WTC11 (cell line): Measurements from ENCODE around the gene CEACAM3.

Source experiments
- EMX1 ChIP-seq: fragments of 250-450 bp; sonication (Bioruptor Pico); IDR thresholded peaks from 2 replicates; pipeline ENCODE4 v1.8.0; 2021; ENCODE audit warnings: mild to moderate bottlenecking
- SP1 ChIP-seq: sonication (generic); formaldehyde crosslinking; conservative IDR thresholded peaks from 2 replicates; pipeline ENCODE4 v1.8.1; 2022; ENCODE audit warnings: missing genetic modification reagents
- TF ChIP-seq, protein P1 (sequence below): sonication (generic); formaldehyde crosslinking; IDR thresholded peaks from 2 replicates; pipeline ENCODE4 v1.8.1; 2023; ENCODE audit warnings: mild to moderate bottlenecking, missing genetic modification reagents, moderate library complexity

DNA sequence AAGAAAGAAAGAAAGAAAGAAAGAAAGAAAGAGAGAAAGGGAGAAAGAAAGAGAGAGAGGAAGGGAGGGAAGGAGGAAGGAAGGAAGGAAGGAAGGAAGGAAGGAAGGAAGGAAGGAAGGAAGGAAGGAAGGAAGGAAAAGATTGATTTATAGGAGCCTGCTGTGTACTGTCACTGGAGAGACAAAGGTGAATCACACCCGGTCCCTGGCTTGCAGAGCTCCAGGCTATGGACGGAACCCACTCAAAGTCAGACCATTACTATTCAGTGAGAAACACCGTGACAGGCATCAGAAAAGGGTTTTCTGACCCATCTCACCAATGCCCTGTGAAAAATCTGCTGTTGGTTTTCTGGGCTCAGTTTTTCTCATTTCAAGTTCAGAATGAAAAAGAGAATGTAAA lies 48.4 kb upstream of the CEACAM3 start:
- TF ChIP-seq SP1 (CRISPR knock-in tag) (no peak), EMX1 (CRISPR knock-in tag) (no peak)
- TF ChIP-seq, protein P1, sequence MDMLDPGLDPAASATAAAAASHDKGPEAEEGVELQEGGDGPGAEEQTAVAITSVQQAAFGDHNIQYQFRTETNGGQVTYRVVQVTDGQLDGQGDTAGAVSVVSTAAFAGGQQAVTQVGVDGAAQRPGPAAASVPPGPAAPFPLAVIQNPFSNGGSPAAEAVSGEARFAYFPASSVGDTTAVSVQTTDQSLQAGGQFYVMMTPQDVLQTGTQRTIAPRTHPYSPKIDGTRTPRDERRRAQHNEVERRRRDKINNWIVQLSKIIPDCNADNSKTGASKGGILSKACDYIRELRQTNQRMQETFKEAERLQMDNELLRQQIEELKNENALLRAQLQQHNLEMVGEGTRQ (CRISPR knock-in tag): no peak
